Activated CD4-positive, alpha-beta T cell treated with anti-CD3 and anti-CD28 coated beads, Interleukin-10, Interleukin-2, amounts not matched to agents 100 ng/mL and 50 ng/mL, durations not matched to agents 16 hours and 8 hours (primary cell): ENCODE results near the gene SMPX.

Source experiments
- DNase-seq: peaks from one replicate; pipeline ENCODE4 v3.0.0-alpha.2; 2020

Gene SMPX

DNA sequence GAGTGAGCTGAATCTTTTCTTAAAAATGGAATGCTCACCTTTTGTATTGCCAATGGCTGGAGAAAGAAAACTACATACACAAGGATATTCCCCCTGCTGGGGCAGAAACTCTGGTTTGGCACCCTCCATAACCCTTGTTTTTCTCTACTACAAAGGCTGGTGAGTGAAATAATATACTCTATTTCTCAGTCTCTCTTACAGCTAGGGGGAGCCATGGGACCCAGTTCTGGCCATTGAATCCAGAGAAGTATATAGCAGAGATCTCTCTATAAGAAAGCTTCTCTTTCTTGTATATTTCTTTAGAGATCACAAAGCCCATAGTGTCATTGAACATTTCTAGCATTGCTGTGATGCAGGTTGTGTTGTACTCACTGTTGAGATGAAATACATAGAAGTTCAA lies 49.8 kb downstream of the SMPX start:
- DNase-seq, result peak; percentile 1

DNA sequence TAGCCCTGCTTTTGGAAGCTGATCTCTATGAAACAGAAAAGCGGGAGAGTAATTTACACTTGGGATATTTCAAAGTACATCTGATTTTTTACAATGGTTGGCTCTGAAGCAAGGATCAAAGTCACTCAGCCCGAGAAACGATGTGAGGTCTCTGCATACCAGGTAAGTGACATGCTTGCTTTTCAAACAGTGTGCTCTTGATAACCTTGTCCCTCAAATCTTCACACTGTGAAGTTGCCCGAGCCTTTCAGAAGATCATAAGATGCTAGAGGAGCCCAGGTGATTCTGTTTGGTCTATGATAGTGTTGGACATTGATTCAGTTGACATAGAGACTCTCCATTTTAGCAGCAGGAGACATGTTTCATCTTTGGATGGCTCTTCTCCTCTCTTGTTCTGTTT lies 52.7 kb downstream of the SMPX start:
- DNase-seq, result no peak

DNA sequence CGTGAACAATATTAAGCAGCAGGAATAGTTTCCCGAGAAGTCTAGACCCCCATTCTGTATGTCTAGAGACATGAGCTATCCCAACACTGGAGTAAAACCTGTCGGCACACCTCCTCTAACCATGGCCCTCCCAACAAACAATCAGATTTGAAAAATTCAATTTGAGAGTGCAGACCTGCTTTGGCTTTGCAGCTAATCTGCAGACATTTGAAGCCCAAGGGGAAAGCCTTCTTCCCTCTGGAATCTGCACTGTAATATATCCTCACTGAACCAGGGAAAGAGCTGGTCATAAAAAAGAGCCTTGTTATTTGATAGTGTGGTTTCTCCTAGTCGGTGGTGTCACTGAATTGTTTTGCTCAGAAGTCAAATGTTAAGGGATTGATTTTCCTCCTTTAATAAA lies 55.2 kb downstream of the SMPX start:
- no peak for DNase-seq

DNA sequence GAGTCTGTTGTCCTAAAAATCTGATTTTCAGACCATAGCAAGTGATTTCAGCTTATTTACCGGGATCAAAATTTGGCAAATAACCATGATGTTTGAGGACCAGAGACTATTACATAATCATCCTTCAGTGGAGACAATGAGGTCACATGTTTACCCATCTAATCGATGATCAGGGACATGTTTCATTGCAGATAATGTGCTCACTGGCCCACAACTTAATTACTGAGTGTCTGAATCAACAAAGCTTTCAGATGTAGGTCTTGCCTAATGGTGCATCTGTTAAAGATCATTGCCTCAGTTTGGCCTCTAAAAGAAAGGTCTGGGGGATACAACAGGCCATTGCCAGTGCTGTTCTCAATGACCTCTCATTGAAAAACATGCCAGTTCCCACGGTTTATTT lies 56.9 kb downstream of the SMPX start:
- DNase-seq, result no peak

DNA sequence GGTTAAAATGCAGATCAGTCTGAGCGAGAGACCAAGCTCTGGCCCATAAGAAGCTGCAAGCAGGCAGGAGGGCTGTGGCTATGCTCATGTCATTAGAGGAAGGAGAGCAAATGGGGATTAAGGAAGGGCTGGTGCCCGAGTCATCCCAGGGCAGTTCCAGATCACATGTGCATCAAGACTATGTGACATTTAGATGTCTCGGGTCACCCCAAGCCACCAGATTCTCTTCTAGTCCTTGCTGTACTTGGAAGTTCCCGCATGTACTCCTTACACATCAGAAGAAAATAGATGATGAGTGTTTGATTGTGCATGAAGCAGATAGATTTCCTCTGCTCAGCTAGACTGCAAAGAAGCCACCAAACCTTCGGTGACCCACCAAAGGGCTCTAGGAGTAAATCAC lies 57.6 kb downstream of the SMPX start:
- no peak for DNase-seq

DNA sequence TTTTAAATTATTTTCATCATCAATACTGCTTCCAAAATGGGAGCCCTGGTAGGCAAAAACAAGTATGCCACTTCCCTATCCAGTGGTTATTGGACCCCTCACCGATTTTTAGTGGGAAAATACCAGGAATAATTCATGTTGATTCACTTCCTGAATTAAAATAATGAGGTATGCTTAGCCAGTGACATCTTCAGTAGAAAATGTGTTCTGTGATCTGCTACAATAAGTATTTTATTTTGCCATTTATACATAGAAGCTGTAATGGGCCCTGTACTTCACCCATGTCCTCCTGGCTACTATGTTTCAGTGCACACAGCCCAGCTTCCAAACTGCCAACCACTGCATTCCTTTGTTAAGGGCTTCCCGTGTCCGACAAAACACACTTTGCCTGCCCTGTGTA lies 58.8 kb downstream of the SMPX start:
- no peak for DNase-seq

GRCh38 chrX:21698272-21698671 lies 59.6 kb downstream of the SMPX start:
- no peak for DNase-seq

- DNase-seq, result peak; percentile 16
These were observed 66.4 kb downstream of the SMPX start for GRCh38 chrX:21691512-21692018.

GRCh38 chrX:21683941-21684340 lies 74.0 kb downstream of the SMPX start:
- no peak for DNase-seq

DNA sequence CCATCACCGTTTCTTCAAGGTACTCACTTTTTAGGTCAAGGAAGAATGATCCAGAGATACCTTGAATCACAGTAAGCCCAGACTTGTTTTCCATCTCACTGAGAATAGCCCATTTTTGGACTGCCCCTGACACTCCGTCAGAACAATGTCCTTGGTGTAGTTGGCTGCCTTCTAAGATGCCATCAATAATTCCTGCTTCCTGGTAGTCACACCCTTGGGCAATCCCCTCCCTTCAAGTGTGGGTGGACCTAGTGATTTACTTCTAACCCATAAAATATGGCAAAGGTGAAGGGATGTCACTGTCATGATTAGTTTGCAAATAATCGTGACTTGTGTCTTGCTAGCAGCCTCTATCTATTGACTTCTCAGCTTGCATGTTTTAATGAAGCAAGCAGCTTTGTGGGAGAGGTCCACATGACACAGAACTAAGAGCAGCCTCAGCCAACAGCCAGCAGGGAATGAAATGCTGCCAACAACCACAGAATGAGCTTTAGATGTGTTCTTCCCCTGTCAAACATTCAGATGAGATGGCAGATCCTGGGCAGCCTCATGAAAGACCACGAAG lies 79.8 kb downstream of the SMPX start:
- DNase-seq, result no peak

- no peak for DNase-seq
These were observed 82.0 kb downstream of the SMPX start for GRCh38 chrX:21675931-21676330.

DNA sequence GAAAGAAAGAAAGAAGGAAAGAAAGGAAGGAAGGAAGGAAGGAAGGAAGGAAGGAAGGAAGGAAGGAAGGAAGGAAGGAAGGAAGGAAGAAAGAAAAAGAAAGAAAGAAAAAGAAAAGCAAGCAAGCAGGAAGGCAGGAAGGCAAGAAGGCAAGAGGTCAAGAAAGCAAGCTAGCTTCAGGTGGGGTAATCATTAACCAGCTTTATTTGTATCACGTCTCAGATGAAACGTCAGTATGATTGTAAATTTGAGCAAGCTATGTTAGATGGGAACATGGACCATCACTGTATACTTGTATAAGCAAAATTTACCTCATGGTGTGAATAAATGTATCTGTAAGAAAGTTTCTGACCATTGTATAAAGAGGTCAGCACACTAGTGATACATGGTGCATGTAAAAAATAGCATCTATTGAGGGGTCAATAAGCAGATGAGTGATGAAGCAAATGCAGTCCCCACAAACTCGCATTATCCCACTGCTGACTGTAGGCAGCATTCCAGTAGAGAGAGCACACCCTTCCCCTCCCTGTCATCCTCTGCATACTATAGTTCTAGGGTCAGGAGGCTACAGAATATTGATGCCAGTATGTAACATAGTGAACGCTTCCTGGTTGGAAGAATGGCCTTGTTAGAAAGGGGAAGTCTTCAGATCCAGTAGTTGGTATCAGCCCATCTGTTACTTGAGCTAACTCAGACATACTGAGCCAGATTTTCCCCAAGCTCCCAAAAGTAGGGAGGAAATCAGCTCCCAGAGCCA lies 83.3 kb downstream of the SMPX start:
- DNase-seq, result no peak

DNA sequence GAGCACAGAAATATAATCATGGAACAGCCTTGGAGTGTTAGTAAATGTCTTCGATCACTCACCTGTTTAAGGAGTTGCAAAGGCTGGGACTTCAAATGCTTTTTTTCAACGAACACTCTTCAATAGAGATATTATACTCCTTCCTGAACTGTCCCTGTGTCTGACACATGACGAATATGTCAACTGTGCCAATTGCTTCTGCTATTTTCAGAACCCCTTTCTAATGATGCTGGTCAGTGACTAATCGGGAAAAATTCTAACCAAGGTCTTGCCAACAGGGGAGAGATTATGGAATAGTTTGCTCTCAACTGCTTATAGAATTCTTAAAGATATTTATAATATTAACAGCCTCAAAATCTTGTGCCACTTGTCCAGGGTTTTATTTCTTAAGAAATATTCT lies 91.2 kb downstream of the SMPX start:
- no peak for DNase-seq

GRCh38 chrX:21666252-21666651 lies 91.7 kb downstream of the SMPX start:
- no peak for DNase-seq

- no peak for DNase-seq
These were observed 95.2 kb downstream of the SMPX start for GRCh38 chrX:21662761-21663160.

GRCh38 chrX:21661316-21661715 lies 96.6 kb downstream of the SMPX start:
- no peak for DNase-seq

- no peak for DNase-seq
These were observed 97.8 kb downstream of the SMPX start for GRCh38 chrX:21660156-21660555.

GRCh38 chrX:21659320-21659719 lies 98.6 kb downstream of the SMPX start:
- no peak for DNase-seq

GRCh38 chrX:21658746-21659145 lies 99.2 kb downstream of the SMPX start:
- DNase-seq, result no peak

DNA sequence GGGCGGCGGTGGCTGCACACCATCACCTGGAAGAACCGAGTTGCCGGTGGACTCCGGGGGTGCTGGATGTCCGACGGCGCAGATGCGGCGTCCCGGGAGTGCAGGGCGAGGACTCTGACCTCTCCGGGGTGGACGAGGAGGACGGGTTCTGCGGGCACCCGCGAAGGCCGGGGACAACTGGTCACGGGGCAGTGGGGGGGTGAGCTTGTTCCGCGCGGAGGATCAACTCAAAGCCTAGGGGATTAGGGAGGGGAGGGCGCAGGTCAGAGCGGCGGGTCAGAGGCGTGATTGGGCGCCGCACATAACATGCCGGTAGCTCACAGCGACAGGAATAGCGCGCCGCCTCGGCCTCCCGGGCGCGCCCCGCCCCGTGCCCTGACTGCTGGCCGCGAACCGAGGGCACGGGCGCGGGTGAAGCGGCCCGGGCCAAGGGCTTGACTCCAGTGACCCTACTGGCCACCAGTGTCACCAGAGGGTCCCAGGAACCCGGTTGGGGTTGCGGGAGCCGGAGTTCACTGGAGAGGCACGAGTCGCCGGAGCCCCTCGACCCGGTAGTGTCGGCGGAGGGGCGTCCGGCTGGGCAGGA lies 99.7 kb downstream of the SMPX start, which contains the start of gene KLHL34:
TSS of gene KLHL34 (minus strand) at position 179 of the 586 bp plus-strand sequence. CDS start 542 bp downstream, outside the sequence.
- no peak for DNase-seq

- DNase-seq, result no peak
These were observed 100.4 kb downstream of the SMPX start for GRCh38 chrX:21657318-21658151.

- DNase-seq, result no peak
These were observed 101.2 kb downstream of the SMPX start for GRCh38 chrX:21656587-21657317.
